ENCODE data around the gene BCL7B. TPM values are rescaled to one million over a fixed set of nuclear protein-coding genes. Genes with fewer than 3 reads are reported as not detected.
"Not testable (repeated sequence)": the region's sequence is repeated elsewhere in the genome, so short reads cannot be mapped to it uniquely, and the experiment has no call there.

BCL7B gene
- total RNA-seq, 2 donors from 2014 or later = 44.4 to 90.0 TPM

DNA sequence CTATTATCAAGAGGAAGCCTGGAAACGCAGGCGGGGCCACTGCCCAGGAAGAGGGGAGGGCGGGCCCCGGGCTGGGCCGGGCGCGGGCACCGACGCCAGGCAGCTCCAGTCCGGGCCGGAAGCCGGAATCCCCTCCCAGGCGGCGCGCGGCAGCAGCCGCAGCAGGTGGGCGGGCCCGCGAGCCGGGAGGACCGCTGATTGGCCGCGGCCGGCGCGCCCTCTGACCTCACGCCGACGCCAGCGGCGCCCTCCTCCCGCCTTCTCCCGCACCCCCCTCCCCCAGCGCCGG is 438 bp downstream of the BCL7B start:
- H3K36me3 ChIP-seq (replicated peaks in 1 of 2; ENCODE audit: insufficient read depth in 1 of 2, low read depth in 2 of 2) = no peaks in the 10 kb centered on the region
- H3K4me3 ChIP-seq = peak overlapping the region; percentile 42 to 84
- no peaks in the 10 kb centered on the region for H3K9me3 ChIP-seq
- intact Hi-C loops (cut with DNase I) = no loop called here
- H3K27me3 ChIP-seq = no peaks in the 10 kb centered on the region
- ATAC-seq (peak; percentile 96), DNase-seq (peak; percentile 94 to 96 (median 96))
- peaks cover 27% of the 10 kb centered on the region for H3K4me1 ChIP-seq
- peak overlapping the region; percentile 98 to 100 (median 99) for H3K27ac ChIP-seq
- 1% methylated on average over 26 of the region's 36 CpGs; no CpG with 5 or more reads in 1 of the 2 donors for WGBS, 2 donors
- TF ChIP-seq, protein P1, sequence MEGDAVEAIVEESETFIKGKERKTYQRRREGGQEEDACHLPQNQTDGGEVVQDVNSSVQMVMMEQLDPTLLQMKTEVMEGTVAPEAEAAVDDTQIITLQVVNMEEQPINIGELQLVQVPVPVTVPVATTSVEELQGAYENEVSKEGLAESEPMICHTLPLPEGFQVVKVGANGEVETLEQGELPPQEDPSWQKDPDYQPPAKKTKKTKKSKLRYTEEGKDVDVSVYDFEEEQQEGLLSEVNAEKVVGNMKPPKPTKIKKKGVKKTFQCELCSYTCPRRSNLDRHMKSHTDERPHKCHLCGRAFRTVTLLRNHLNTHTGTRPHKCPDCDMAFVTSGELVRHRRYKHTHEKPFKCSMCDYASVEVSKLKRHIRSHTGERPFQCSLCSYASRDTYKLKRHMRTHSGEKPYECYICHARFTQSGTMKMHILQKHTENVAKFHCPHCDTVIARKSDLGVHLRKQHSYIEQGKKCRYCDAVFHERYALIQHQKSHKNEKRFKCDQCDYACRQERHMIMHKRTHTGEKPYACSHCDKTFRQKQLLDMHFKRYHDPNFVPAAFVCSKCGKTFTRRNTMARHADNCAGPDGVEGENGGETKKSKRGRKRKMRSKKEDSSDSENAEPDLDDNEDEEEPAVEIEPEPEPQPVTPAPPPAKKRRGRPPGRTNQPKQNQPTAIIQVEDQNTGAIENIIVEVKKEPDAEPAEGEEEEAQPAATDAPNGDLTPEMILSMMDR (IDR thresholded peaks at IDR 0.05) = no peak
- TF ChIP-seq POLR2A (IDR thresholded peaks at IDR 0.05) = peak in 1 of 3 donors; percentile 42

DNA sequence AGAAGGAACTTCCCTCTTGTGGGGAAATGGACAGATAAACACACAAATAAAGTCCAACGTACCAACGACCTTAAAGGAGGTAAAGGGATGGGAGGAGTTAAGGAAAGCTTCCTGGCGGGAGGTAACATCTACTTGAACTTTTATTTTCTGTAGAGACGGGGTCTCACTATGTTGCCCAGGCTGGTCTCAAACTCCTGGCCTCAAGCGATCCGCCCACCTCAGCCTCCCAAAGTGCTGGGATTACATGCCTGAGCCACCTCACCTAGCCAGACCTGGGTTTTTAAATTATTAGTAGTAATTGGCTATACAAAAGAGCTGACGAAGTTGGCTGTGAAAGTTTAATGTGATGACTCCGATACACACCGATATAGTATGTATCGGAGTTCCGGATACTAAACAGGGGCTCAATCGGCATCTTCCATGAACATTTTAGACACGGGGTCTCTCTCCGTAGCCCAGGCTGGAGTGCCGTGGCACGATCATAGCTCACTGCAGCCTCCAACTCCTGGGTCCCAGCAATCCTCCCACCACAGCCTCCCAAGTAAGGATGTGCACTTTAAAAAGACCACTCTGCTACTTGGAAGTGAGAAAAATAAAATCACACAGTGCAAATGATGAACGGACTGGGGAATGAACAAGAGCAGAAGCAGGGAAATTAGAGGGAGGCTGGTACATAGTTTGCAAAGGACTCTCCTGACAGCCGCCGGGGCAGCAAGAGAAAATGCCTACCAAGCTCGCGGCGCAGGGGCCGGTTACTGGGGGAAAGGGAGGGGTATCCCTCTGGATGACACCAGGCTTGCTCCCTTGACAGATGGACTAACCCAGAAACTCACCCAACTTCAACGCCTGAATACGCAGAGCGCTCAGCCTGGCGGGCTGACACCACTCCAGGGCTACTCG is 1.0 kb downstream of the BCL7B start:
- peak overlapping the region; percentile 38 to 42 for H3K4me3 ChIP-seq
- peaks cover under 1 to 4% of the 10 kb centered on the region in 2 donors for H3K36me3 ChIP-seq (replicated peaks in 1 of 2; ENCODE audit: insufficient read depth in 1 of 2, low read depth in 2 of 2)
- no peak for ATAC-seq
- no peaks in the 10 kb centered on the region for H3K27me3 ChIP-seq
- peak in 2 of 3 donors; percentile 59 to 65 for TF ChIP-seq POLR2A (IDR thresholded peaks at IDR 0.05)
- TF ChIP-seq, protein P1 (IDR thresholded peaks at IDR 0.05) = peak in 1 of 7 experiments; percentile 5
- DNase-seq = no peak
- H3K9me3 ChIP-seq = no peaks in the 10 kb centered on the region
- H3K4me1 ChIP-seq = peaks cover 27% of the 10 kb centered on the region
- intact Hi-C loops (cut with DNase I) = no loop called here
- H3K27ac ChIP-seq = peak overlapping the region; percentile 78 to 100 (median 98)
- 6 to 8% methylated on average over 25 to 27 of the region's 28 CpGs for WGBS, 2 donors

DNA sequence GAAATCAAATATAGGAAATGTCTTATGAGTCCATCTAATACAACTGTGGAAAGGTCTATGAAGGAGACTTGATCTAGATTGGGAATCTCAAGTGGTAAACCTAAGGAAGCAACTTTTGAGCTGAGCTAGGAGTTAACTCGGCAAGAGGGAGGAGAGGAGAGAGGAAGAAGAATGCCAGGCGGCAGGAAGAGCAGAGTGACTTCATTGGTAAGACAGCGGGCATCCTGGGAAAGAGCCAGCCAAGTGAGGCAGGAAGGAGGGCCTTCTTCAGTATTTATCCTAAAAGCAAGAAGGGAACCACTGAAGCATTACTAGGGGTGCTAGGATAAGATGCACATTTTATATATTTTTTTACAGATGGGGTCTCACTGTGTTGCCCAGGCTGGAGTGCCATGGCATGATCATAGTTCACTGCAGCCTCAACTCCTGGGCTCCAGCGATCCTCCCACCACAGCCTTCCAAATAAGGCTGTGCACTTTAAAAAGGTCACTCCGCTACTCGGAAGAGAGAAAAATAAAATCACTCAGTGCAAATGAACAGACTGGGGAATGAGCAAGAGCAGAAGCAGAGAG is 2.0 kb downstream of the BCL7B start:
- TF ChIP-seq, protein P1 (IDR thresholded peaks at IDR 0.05) = no peak
- no peak for TF ChIP-seq POLR2A (IDR thresholded peaks at IDR 0.05)
- no peak for DNase-seq

DNA sequence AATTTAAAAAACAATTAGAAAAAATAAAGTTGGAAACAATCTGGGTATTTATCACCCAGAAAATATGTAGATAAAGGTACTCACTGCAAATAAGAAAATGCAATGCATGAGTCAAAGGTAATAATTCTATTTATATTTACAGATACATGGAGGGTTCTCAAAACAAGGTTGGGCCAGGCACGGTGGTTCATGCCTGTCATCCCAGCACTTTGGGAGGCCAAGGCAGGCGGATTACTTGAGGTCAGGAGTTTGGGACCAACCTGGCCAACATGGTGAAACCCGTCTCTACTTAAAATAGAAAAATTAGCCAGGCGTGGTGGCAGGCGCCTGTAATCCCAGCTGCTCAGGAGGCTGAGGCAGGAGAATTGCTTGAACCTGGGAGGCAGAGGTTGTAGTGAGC is 7.4 kb downstream of the BCL7B start:
- H3K4me3 ChIP-seq; H3K36me3 ChIP-seq (replicated peaks in 1 of 2; ENCODE audit: insufficient read depth in 1 of 2, low read depth in 2 of 2); DNase-seq; ATAC-seq; H3K27ac ChIP-seq; H3K9me3 ChIP-seq; H3K27me3 ChIP-seq; H3K4me1 ChIP-seq; intact Hi-C loops (cut with DNase I): not testable (repeated sequence)
- WGBS, 2 donors = 88 to 91% methylated on average over 5 of the region's 5 CpGs

More for the DNA sequence above, 2.0 kb downstream of the BCL7B start:
- WGBS, 2 donors = 47 to 49% methylated on average over 6 of the region's 6 CpGs
- intact Hi-C loops (cut with DNase I) = no loop called here
- H3K4me1 ChIP-seq = peaks cover 27% of the 10 kb centered on the region
- peak overlapping the region in 1 of 4 donors; percentile 98 for H3K27ac ChIP-seq
- no peak for ATAC-seq
- no peak overlapping the region for H3K4me3 ChIP-seq
- no peaks in the 10 kb centered on the region for H3K9me3 ChIP-seq
- H3K27me3 ChIP-seq = no peaks in the 10 kb centered on the region
- H3K36me3 ChIP-seq (replicated peaks in 1 of 2; ENCODE audit: insufficient read depth in 1 of 2, low read depth in 2 of 2) = peaks cover 3 to 8% of the 10 kb centered on the region in 2 donors

DNA sequence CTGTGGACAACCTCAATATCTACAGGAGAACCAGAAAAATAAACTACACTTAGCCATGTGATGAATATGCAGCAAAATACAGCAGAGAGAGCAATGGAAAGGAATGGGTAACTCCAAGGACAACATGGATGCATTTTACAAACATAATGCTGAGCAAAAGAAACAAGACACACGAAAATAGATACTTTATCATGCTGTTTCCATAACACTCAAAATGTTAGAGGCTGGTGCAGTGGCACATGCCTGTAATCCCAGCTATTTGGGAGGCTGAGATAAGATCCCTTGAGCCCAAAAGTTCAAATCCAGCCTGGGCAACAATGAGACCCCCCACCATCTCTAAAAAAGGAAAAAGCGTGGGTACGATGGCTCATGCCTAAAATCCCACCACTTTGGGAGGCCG is 8.3 kb downstream of the BCL7B start:
- intact Hi-C loops (cut with DNase I) = no loop called here
- no peak for DNase-seq
- no peak for ATAC-seq
- WGBS, 2 donors = 62 to 75% methylated on average over 4 of the region's 4 CpGs
- Histone ChIP-seq H3K4me1 (no peaks in the 10 kb centered on the region), H3K4me3 (no peak overlapping the region), H3K9me3 (no peaks in the 10 kb centered on the region), H3K27ac (no peak overlapping the region), H3K27me3 (no peaks in the 10 kb centered on the region), H3K36me3 (replicated peaks in 1 of 2; ENCODE audit: insufficient read depth in 1 of 2, low read depth in 2 of 2) (peaks cover 3 to 8% of the 10 kb centered on the region in 2 donors)
- no peak for TF ChIP-seq POLR2A (IDR thresholded peaks at IDR 0.05)
- TF ChIP-seq, protein P1 (IDR thresholded peaks at IDR 0.05) = no peak
